Stromal cell of bone marrow (primary cell): ENCODE data around the gene HGFAC.
A peak's percentile ranks its signal among the peaks of the same experiment; 100 is the strongest.

Experiments
- DNase-seq: peaks from one replicate; pipeline ENCODE4 v3.0.0-alpha.2; 2012; ENCODE audit warnings: low read depth

Gene HGFAC

GRCh38 chr4:3486541-3487540, 45.1 kb downstream of the HGFAC start:
- DNase-seq: no peak

- no peak for DNase-seq
Observed at GRCh38 chr4:3487861-3488260, 46.1 kb downstream of the HGFAC start.

- no peak for DNase-seq
Observed at GRCh38 chr4:3488820-3489219, 47.1 kb downstream of the HGFAC start.

- DNase-seq: no peak
Observed at GRCh38 chr4:3489451-3489962, 47.7 kb downstream of the HGFAC start.

- DNase-seq: peak; percentile 23
Observed at GRCh38 chr4:3491681-3492405, 50.1 kb downstream of the HGFAC start.

GRCh38 chr4:3492741-3493719, 51.3 kb downstream of the HGFAC start:
- no peak for DNase-seq

GRCh38 chr4:3493720-3494461, 52.1 kb downstream of the HGFAC start:
- DNase-seq: no peak

- DNase-seq: no peak
Observed at GRCh38 chr4:3494462-3494871, 52.7 kb downstream of the HGFAC start.

- DNase-seq: no peak
Observed at GRCh38 chr4:3495204-3495975, 53.6 kb downstream of the HGFAC start.

GRCh38 chr4:3496021-3496420, 54.3 kb downstream of the HGFAC start:
- no peak for DNase-seq

- no peak for DNase-seq
Observed at GRCh38 chr4:3497095-3497494, 55.3 kb downstream of the HGFAC start.

- DNase-seq: no peak
Observed at GRCh38 chr4:3497523-3498389, 56.0 kb downstream of the HGFAC start.

- DNase-seq: no peak
Observed at GRCh38 chr4:3498407-3498806, 56.6 kb downstream of the HGFAC start.
